HG02981 (cell line): Measurements from ENCODE around the gene NOL8.

Experiments used
- ATAC-seq: cut with Tn5 transposase; IDR thresholded peaks from one replicate; pipeline ENCODE4 v1.9.1; 2021; ENCODE audit warnings: mild to moderate bottlenecking, moderate library complexity; ENCODE audit not compliant: unreplicated experiment

NOL8 gene

DNA sequence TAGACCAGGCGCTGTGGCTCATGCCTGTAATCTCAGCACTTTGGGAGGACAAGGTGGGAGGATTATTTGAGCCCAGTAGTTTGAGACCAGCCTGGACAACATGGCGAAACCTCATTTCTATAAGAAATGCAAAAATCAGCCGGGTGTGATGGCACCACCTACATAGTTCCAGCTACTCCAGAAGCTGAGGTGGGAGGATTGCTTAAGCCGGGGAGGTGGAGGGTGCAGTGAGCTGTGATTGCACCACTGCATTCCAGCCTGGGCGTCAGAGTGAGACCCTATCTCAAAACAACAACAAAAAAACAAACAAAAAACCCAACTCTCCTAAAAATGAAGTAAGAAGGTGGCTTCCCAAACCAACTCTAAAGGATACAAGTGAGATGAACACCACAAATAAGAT lies 54.6 kb downstream of the NOL8 start:
- no peak for ATAC-seq

GRCh38 chr9:92266486-92266885 lies 58.7 kb downstream of the NOL8 start:
- ATAC-seq = no peak

DNA sequence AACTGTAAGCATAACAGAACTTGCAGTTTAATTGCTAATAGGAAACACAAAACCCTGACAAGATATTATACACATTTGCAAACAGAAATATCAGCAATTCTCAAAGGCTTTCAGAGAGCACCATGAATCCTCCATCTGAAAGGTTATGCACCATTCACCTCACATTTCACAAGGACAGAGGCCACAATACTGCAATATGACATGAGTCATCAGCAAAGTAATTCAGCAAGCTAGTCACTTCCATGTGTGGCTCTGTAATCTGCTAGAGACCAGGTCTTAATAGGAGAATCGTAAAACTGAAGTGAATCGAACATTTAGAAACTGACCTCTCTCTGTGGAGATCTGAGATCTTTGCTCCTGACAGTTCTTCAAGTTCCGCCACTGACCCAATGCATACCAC lies 60.0 kb downstream of the NOL8 start:
- ATAC-seq = no peak

GRCh38 chr9:92263131-92263530 lies 62.0 kb downstream of the NOL8 start:
- no peak for ATAC-seq

DNA sequence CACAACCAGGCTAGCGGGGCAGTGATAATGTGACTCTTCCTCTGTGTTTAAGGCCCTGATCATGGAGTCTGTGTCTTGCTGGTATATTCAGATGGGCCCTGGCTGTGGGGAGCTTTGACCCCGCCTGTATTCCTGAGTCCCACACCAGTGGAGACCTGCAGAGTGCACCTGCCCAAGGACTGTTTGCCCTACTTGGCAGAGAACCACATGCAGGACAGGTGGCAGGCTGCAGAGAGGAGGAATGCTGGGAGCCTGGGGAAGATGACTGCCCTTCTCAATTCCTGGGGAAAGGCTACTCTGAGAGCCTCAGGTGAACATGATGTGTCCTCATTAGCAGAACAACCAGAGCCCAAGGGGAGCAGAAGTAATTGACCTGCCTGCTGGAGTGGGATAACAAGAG lies 67.8 kb downstream of the NOL8 start:
- ATAC-seq = no peak

GRCh38 chr9:92254381-92255337 lies 70.5 kb downstream of the NOL8 start:
- no peak for ATAC-seq

GRCh38 chr9:92253656-92254055 lies 71.5 kb downstream of the NOL8 start:
- ATAC-seq = no peak

DNA sequence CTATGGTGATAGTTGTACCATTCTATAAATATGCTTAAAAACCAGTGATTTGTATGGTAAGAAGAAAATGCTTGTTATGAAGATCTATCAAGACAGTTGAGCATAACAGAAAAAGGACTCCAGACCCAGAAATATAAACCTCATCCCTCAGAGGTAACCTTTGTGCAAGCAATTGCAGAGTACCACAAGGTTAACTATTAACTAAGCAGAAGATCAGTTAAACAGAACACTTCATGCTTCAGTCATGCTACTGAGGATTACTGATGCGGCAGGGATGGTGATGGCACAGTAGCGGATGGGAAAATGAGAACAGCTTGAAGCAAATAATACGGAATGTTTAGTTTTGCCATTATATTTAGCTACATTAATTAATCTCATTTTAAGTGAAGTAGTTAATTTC lies 77.2 kb downstream of the NOL8 start:
- ATAC-seq = no peak
